CD8-positive, alpha-beta memory T cell (primary cell): ENCODE measurements around the gene KDM1B. TPM values are rescaled to one million over a fixed set of nuclear protein-coding genes. Genes with fewer than 3 reads are reported as not detected.

Experiments
- CTCF ChIA-PET: fragments of 350-600 bp; sonication (Branson Sonifier 250); formaldehyde crosslinking; loops from one replicate; lab custom pipeline; 2021; ENCODE audit warnings: antibody characterized with exemption; lab: Charles Lee
- POLR2A ChIA-PET: fragments of 350-600 bp; sonication (Branson Sonifier 250); formaldehyde crosslinking; loops from one replicate; lab custom pipeline; 2021; ENCODE audit warnings: antibody characterized with exemption; lab: Charles Lee
- DNase-seq, 5 donors: peaks; one replicate each; pipeline versions ENCODE4 v3.0.0 to v3.0.0-alpha.2; 2020 to 2022; ENCODE audit warnings: mixed read lengths in 1 of 5
- H3K27ac ChIP-seq: one replicate; pipeline ENCODE4 v1.7.0; 2013; ENCODE audit warnings: low read depth, mild to moderate bottlenecking, low read length, moderate library complexity
- H3K27me3 ChIP-seq: 2 replicates; pipeline ENCODE4 v1.7.0; 2013; ENCODE audit warnings: low read length, mild to moderate bottlenecking; ENCODE audit not compliant: insufficient read depth, poor library complexity, severe bottlenecking
- H3K36me3 ChIP-seq: 2 replicates; pipeline ENCODE4 v1.7.0; 2013; ENCODE audit warnings: mild to moderate bottlenecking, low read length, moderate library complexity; ENCODE audit not compliant: insufficient read depth
- H3K4me1 ChIP-seq: 2 replicates; pipeline ENCODE4 v1.7.0; 2013; ENCODE audit warnings: mild to moderate bottlenecking, low read length, moderate library complexity; ENCODE audit not compliant: insufficient read depth
- H3K4me3 ChIP-seq: 2 replicates; pipeline ENCODE4 v1.7.0; 2013; ENCODE audit warnings: mild to moderate bottlenecking, low read length
- H3K9me3 ChIP-seq: 2 replicates; pipeline ENCODE4 v1.7.0; 2013; ENCODE audit warnings: mild to moderate bottlenecking, low read length
- H3K27ac Mint-ChIP-seq, 8 donors: one replicate each; pipeline ENCODE4 v1.8.0; 2020 to 2021; ENCODE audit warnings: mixed read lengths in 8 of 8, mild to moderate bottlenecking in 6 of 8, inconsistent platforms in 3 of 8, moderate library complexity in 3 of 8
- H3K27me3 Mint-ChIP-seq, 2 donors: one replicate each; pipeline ENCODE4 v1.8.0; 2020 to 2021; ENCODE audit warnings: mixed read lengths in 2 of 2, mild to moderate bottlenecking in 1 of 2, moderate library complexity in 1 of 2
- H3K36me3 Mint-ChIP-seq, 3 donors: one replicate each; pipeline ENCODE4 v1.8.0; 2020 to 2021; ENCODE audit warnings: mixed read lengths in 3 of 3, inconsistent platforms in 1 of 3, mild to moderate bottlenecking in 1 of 3
- H3K4me1 Mint-ChIP-seq, 3 donors: one replicate each; pipeline ENCODE4 v1.8.0; 2020 to 2021; ENCODE audit warnings: mixed read lengths in 3 of 3, inconsistent platforms in 1 of 3, mild to moderate bottlenecking in 1 of 3
- H3K4me3 Mint-ChIP-seq, 7 donors: one replicate each; pipeline ENCODE4 v1.8.0; 2020 to 2021; ENCODE audit warnings: mixed read lengths in 7 of 7, mild to moderate bottlenecking in 6 of 7, moderate library complexity in 4 of 7, inconsistent platforms in 2 of 7
- H3K9me3 Mint-ChIP-seq, 5 donors: one replicate each; pipeline ENCODE4 v1.8.0; 2020 to 2022; ENCODE audit warnings: mixed read lengths in 5 of 5, mild to moderate bottlenecking in 3 of 5, moderate library complexity in 2 of 5, inconsistent platforms in 1 of 5
- polyA plus RNA-seq: library from polyadenylated mRNA; unstranded; fragments of 300-500 nt; fragmentation: Illumina TruSeq; gene quantifications from one replicate; pipeline ENCODE4 v1.2.3, GENCODE V29; 2021
- total RNA-seq, 2 experiments: library from RNA; stranded (reverse); gene quantifications; one replicate each; pipeline ENCODE4 v1.2.3, GENCODE V29; 2021

The KDM1B gene
- total and polyA plus RNA-seq, 3 experiments from 2014 or later: 0.84 to 13.4 (median 12.6) TPM

GRCh38 chr6:18264923-18265377 lies 109.7 kb downstream of the KDM1B start:
- Histone ChIP-seq H3K36me3 (no peaks in the 10 kb centered on the region), H3K27ac (peak overlapping the region; percentile 74), H3K27me3 (no peaks in the 10 kb centered on the region), H3K4me3 (peak overlapping the region; percentile 72), H3K4me1 (peaks cover 44% of the 10 kb centered on the region), H3K9me3 (no peaks in the 10 kb centered on the region)
- Mint-ChIP-seq H3K4me1 (peaks cover 45 to 47% (median 46%) of the 10 kb centered on the region in 3 donors), H3K36me3 (peaks cover 0 to 32% (median 2%) of the 10 kb centered on the region in 3 donors), H3K27me3 (no peaks in the 10 kb centered on the region), H3K27ac (peak overlapping the region; percentile 97 to 99 (median 98)), H3K4me3 (peak overlapping the region; percentile 93 to 98 (median 97)), H3K9me3 (no peaks in the 10 kb centered on the region)
- POLR2A ChIA-PET: interaction anchor here (0.6 to 1.3 kb wide), 2 partner anchors 107 to 110 kb away, joined by 3 read pairs; partner anchors contain the start of gene TPMT
- CTCF ChIA-PET: interaction anchor here (1.0 to 1.8 kb wide), 4 partner anchors 12 to 109 kb away, joined by 3 to 5 read pairs (median 4); no protein-coding TSS in a partner anchor
- no peak for DNase-seq

- peak overlapping the region; percentile 33 to 99 (median 98) for H3K27ac Mint-ChIP-seq
- ChIA-PET CTCF (interaction anchor here (1.0 to 1.8 kb wide), 2 partner anchors 13 to 25 kb away, joined by 3 to 4 read pairs; no protein-coding TSS in a partner anchor), POLR2A (interaction anchor here (0.6 kb wide), 1 partner anchor 111 kb away, joined by 3 read pairs; the partner anchor contains the start of gene TPMT)
- Histone ChIP-seq H3K9me3 (no peaks in the 10 kb centered on the region), H3K27ac (no peak overlapping the region), H3K27me3 (no peaks in the 10 kb centered on the region), H3K4me3 (no peak overlapping the region), H3K4me1 (peaks cover 35% of the 10 kb centered on the region), H3K36me3 (no peaks in the 10 kb centered on the region)
- no peak for DNase-seq
- H3K9me3 Mint-ChIP-seq: no peaks in the 10 kb centered on the region
- H3K36me3 Mint-ChIP-seq: peaks cover 0 to 27% (median 0%) of the 10 kb centered on the region in 3 donors
- H3K27me3 Mint-ChIP-seq: no peaks in the 10 kb centered on the region
- peaks cover 35 to 37% (median 36%) of the 10 kb centered on the region in 3 donors for H3K4me1 Mint-ChIP-seq
- peak overlapping the region; percentile 93 to 98 (median 97) for H3K4me3 Mint-ChIP-seq
These were observed 110.7 kb downstream of the KDM1B start for GRCh38 chr6:18265787-18266522.

- CTCF ChIA-PET: no interaction called here
These were observed 111.3 kb downstream of the KDM1B start for GRCh38 chr6:18266523-18266912.

GRCh38 chr6:18268066-18268465 lies 112.8 kb downstream of the KDM1B start:
- Histone ChIP-seq H3K27ac (no peak overlapping the region), H3K9me3 (no peaks in the 10 kb centered on the region), H3K4me3 (no peak overlapping the region), H3K36me3 (no peaks in the 10 kb centered on the region), H3K4me1 (peaks cover 16% of the 10 kb centered on the region), H3K27me3 (no peaks in the 10 kb centered on the region)
- Mint-ChIP-seq H3K27me3 (peaks cover 0 to 3% of the 10 kb centered on the region in 2 donors), H3K27ac (no peak overlapping the region), H3K4me3 (no peak overlapping the region), H3K36me3 (peaks cover 0 to 13% (median 0%) of the 10 kb centered on the region in 3 donors), H3K9me3 (no peaks in the 10 kb centered on the region), H3K4me1 (peaks cover 14 to 16% (median 16%) of the 10 kb centered on the region in 3 donors)
- ChIA-PET CTCF (no interaction called here), POLR2A (no interaction called here)
- DNase-seq: no peak

More at GRCh38 chr6:18266523-18266912, 111.3 kb downstream of the KDM1B start:
- Mint-ChIP-seq H3K36me3 (peaks cover 0 to 25% (median 0%) of the 10 kb centered on the region in 3 donors), H3K9me3 (no peaks in the 10 kb centered on the region), H3K4me1 (peaks cover 30 to 31% (median 31%) of the 10 kb centered on the region in 3 donors), H3K27me3 (no peaks in the 10 kb centered on the region), H3K4me3 (no peak overlapping the region), H3K27ac (no peak overlapping the region)
- Histone ChIP-seq H3K4me1 (peaks cover 29% of the 10 kb centered on the region), H3K9me3 (no peaks in the 10 kb centered on the region), H3K27ac (no peak overlapping the region), H3K36me3 (no peaks in the 10 kb centered on the region), H3K27me3 (no peaks in the 10 kb centered on the region), H3K4me3 (no peak overlapping the region)
- DNase-seq: no peak
- POLR2A ChIA-PET: no interaction called here

GRCh38 chr6:18269253-18269652 lies 114.0 kb downstream of the KDM1B start:
- ChIA-PET CTCF (interaction anchor here (1.1 kb wide), 1 partner anchor 54 kb away, joined by 3 read pairs; no protein-coding TSS in a partner anchor), POLR2A (no interaction called here)
- H3K27ac ChIP-seq: no peak overlapping the region
- peaks cover 1 to 6% of the 10 kb centered on the region in 2 donors for H3K27me3 Mint-ChIP-seq
- H3K4me3 Mint-ChIP-seq: no peak overlapping the region
- H3K4me1 Mint-ChIP-seq: peaks cover 10 to 11% (median 11%) of the 10 kb centered on the region in 3 donors
- no peak overlapping the region for H3K4me3 ChIP-seq
- peak in 2 of 5 donors; percentile 9 to 18 for DNase-seq
- no peak overlapping the region for H3K27ac Mint-ChIP-seq
- H3K4me1 ChIP-seq: peaks cover 16% of the 10 kb centered on the region
- no peaks in the 10 kb centered on the region for H3K36me3 ChIP-seq
- H3K9me3 ChIP-seq: no peaks in the 10 kb centered on the region
- H3K27me3 ChIP-seq: no peaks in the 10 kb centered on the region
- no peaks in the 10 kb centered on the region for H3K9me3 Mint-ChIP-seq
- peaks cover 0 to 6% (median 2%) of the 10 kb centered on the region in 3 donors for H3K36me3 Mint-ChIP-seq

GRCh38 chr6:18269717-18270116 lies 114.5 kb downstream of the KDM1B start:
- ChIA-PET CTCF (interaction anchor here (1.1 kb wide), 1 partner anchor 55 kb away, joined by 3 read pairs; no protein-coding TSS in a partner anchor), POLR2A (no interaction called here)
- Histone ChIP-seq H3K27me3 (no peaks in the 10 kb centered on the region), H3K4me1 (peaks cover 16% of the 10 kb centered on the region), H3K4me3 (no peak overlapping the region), H3K9me3 (no peaks in the 10 kb centered on the region), H3K27ac (no peak overlapping the region), H3K36me3 (no peaks in the 10 kb centered on the region)
- Mint-ChIP-seq H3K9me3 (no peaks in the 10 kb centered on the region), H3K27ac (peak overlapping the region in 1 of 8 donors; percentile 78), H3K4me3 (no peak overlapping the region), H3K27me3 (peaks cover 1 to 7% of the 10 kb centered on the region in 2 donors), H3K4me1 (peaks cover 10% of the 10 kb centered on the region in 3 donors), H3K36me3 (peaks cover 0 to 5% (median 2%) of the 10 kb centered on the region in 3 donors)
- DNase-seq: no peak

GRCh38 chr6:18270216-18270615 lies 115.0 kb downstream of the KDM1B start:
- Mint-ChIP-seq H3K27ac (no peak overlapping the region), H3K4me1 (peaks cover 5% of the 10 kb centered on the region in 3 donors), H3K36me3 (peaks cover 0 to 2% (median under 1%) of the 10 kb centered on the region in 3 donors), H3K4me3 (peak overlapping the region in 1 of 7 donors; percentile 29), H3K27me3 (peaks cover 3 to 12% of the 10 kb centered on the region in 2 donors), H3K9me3 (no peaks in the 10 kb centered on the region)
- Histone ChIP-seq H3K27ac (no peak overlapping the region), H3K36me3 (no peaks in the 10 kb centered on the region), H3K9me3 (no peaks in the 10 kb centered on the region), H3K27me3 (no peaks in the 10 kb centered on the region), H3K4me3 (no peak overlapping the region), H3K4me1 (peaks cover 13% of the 10 kb centered on the region)
- no peak for DNase-seq
- POLR2A ChIA-PET: no interaction called here
- CTCF ChIA-PET: no interaction called here
